ENCODE measurements around the gene EXOSC5.

Gene EXOSC5

DNA sequence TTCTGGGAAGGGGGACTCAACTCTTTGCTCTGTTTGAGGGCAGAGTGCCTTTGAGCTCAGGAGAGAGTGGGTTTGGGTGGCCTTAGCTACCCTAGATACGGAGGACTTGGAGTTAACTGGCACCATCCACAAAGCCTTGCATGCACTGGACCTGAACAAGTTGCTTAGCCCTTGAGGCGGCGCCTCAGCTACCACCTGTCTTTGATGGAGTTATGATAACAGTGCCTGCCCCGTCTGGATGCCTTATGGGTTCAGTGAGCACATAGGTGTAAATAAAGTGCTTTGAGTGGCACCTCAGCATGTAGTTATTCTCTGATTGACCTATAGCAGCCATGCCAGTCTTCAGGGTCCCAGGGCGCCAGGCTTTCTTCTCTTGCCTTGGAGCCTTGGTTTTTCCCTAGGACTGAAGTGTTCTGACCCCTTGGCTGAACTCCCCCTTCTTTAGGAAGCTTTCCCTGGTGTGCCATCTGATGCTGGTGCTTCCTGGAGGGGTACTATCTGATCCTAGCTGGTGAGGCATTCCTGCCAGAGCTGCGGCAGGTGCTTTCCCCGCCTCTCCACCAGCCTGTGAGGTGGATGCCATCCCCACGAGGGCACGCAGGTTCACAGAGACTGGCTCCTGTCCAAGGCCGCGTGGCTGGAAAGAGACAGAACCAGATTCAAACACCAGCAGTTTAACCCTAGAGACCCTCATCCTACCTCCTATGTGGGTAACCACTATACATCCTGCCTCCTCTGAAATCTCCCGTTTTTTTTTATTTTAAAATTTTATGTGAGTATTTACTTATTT lies 6.2 kb upstream of the EXOSC5 start:
- Histone ChIP-seq H2AFZ (ENCODE audit: low read depth, low read length, severe bottlenecking) (no peak overlapping the region), H3K9me3 (ENCODE audit: insufficient read depth, low read length) (no peaks in the 10 kb centered on the region), H3K9me2 (replicated peaks; ENCODE audit: insufficient read depth, low read length) (no peaks in the 10 kb centered on the region), H4K20me1 (ENCODE audit: low read depth, low read length) (no peaks in the 10 kb centered on the region), H3K27ac (ENCODE audit: low read depth, low read length) (no peak overlapping the region), H3K27me3 (ENCODE audit: low read length) (no peaks in the 10 kb centered on the region), H3F3A (ENCODE audit: insufficient read depth) (no peaks in the 10 kb centered on the region), H3K36me3 (ENCODE audit: low read length) (no peaks in the 10 kb centered on the region), H3K79me2 (ENCODE audit: insufficient read depth, low read length) (peaks cover 7% of the 10 kb centered on the region; the same call in 1 of the 2 replicates), H3K9ac (ENCODE audit: low read length) (no peak overlapping the region), H3K4me3 (ENCODE audit: insufficient read depth, low read length, poor library complexity, severe bottlenecking) (no peak overlapping the region), H3K4me2 (ENCODE audit: low read depth, low read length, poor library complexity, severe bottlenecking) (no peak overlapping the region)
- TF ChIP-seq, protein P1, sequence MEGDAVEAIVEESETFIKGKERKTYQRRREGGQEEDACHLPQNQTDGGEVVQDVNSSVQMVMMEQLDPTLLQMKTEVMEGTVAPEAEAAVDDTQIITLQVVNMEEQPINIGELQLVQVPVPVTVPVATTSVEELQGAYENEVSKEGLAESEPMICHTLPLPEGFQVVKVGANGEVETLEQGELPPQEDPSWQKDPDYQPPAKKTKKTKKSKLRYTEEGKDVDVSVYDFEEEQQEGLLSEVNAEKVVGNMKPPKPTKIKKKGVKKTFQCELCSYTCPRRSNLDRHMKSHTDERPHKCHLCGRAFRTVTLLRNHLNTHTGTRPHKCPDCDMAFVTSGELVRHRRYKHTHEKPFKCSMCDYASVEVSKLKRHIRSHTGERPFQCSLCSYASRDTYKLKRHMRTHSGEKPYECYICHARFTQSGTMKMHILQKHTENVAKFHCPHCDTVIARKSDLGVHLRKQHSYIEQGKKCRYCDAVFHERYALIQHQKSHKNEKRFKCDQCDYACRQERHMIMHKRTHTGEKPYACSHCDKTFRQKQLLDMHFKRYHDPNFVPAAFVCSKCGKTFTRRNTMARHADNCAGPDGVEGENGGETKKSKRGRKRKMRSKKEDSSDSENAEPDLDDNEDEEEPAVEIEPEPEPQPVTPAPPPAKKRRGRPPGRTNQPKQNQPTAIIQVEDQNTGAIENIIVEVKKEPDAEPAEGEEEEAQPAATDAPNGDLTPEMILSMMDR (IDR thresholded peaks at IDR 0.05; ENCODE audit: insufficient read depth, low read length, poor library complexity, severe bottlenecking), result no peak
- TF ChIP-seq EZH2phosphoT487 (conservative IDR thresholded peaks at IDR 0.05; ENCODE audit: low read length), result no peak

DNA sequence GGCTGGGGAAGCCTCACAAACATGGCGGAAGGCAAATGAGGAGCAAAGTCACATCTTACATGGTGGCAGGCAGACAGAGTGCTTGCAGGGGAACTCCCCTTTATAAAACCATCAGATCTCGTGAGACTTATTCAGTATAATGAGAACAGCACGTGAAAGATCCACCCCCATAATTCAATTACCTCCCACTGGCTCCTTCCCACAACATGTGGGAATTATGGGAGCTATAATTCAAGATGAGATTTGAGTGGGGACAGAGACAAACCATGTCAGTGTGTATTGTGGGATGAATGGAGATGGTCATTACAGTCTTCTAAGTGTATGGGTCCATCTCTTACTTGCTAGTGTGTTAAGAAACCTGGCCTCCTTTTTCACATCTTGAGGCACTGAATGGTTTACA lies 4.9 kb upstream of the EXOSC5 start:
- Histone ChIP-seq H3K79me2 (ENCODE audit: insufficient read depth, low read length) (peaks cover 13% of the 10 kb centered on the region; the same call in 1 of the 2 replicates), H3K9me3 (ENCODE audit: insufficient read depth, low read length) (no peaks in the 10 kb centered on the region), H4K20me1 (ENCODE audit: low read depth, low read length) (no peaks in the 10 kb centered on the region), H3K4me2 (ENCODE audit: low read depth, low read length, poor library complexity, severe bottlenecking) (no peak overlapping the region), H3K9me2 (replicated peaks; ENCODE audit: insufficient read depth, low read length) (no peaks in the 10 kb centered on the region), H2AFZ (ENCODE audit: low read depth, low read length, severe bottlenecking) (no peak overlapping the region), H3F3A (ENCODE audit: insufficient read depth) (no peaks in the 10 kb centered on the region), H3K4me3 (ENCODE audit: insufficient read depth, low read length, poor library complexity, severe bottlenecking) (no peak overlapping the region), H3K36me3 (ENCODE audit: low read length) (no peaks in the 10 kb centered on the region), H3K9ac (ENCODE audit: low read length) (no peak overlapping the region), H3K27me3 (ENCODE audit: low read length) (no peaks in the 10 kb centered on the region), H3K27ac (ENCODE audit: low read depth, low read length) (no peak overlapping the region)
- no peak for TF ChIP-seq EZH2phosphoT487 (conservative IDR thresholded peaks at IDR 0.05; ENCODE audit: low read length)
- TF ChIP-seq, protein P1 (IDR thresholded peaks at IDR 0.05; ENCODE audit: insufficient read depth, low read length, poor library complexity, severe bottlenecking), result no peak

DNA sequence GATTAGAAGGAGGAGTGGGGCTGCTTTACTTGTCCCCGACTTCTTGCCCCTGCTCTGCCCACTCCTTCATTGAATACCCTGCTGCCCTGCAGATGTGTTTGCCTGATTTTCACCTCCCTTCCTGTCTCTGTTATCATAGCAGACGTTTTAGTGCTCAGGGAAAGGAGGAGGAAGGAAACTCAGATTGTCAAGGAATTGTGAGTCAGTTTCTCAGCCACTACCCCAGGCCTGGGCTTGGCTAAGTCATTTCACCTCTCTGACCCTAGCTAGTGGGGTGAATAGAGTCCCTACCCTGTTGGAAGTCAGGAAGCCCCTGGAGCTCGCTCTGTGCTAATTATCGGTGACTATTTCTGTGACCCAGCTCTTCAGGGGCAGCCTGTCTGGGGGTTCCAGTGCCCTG lies 4.3 kb upstream of the EXOSC5 start:
- H2AFZ ChIP-seq (ENCODE audit: low read depth, low read length, severe bottlenecking), result no peak overlapping the region
- no peaks in the 10 kb centered on the region for H4K20me1 ChIP-seq (ENCODE audit: low read depth, low read length)
- H3K9me3 ChIP-seq (ENCODE audit: insufficient read depth, low read length), result no peaks in the 10 kb centered on the region
- H3K4me3 ChIP-seq (ENCODE audit: insufficient read depth, low read length, poor library complexity, severe bottlenecking), result no peak overlapping the region
- H3K4me2 ChIP-seq (ENCODE audit: low read depth, low read length, poor library complexity, severe bottlenecking), result no peak overlapping the region
- H3K27ac ChIP-seq (ENCODE audit: low read depth, low read length), result no peak overlapping the region
- peaks cover 14% of the 10 kb centered on the region; the same call in 1 of the 2 replicates for H3K79me2 ChIP-seq (ENCODE audit: insufficient read depth, low read length)
- H3K36me3 ChIP-seq (ENCODE audit: low read length), result no peaks in the 10 kb centered on the region
- TF ChIP-seq, protein P1 (IDR thresholded peaks at IDR 0.05; ENCODE audit: insufficient read depth, low read length, poor library complexity, severe bottlenecking), result no peak
- no peak for TF ChIP-seq EZH2phosphoT487 (conservative IDR thresholded peaks at IDR 0.05; ENCODE audit: low read length)
- H3K27me3 ChIP-seq (ENCODE audit: low read length), result no peaks in the 10 kb centered on the region
- H3K9me2 ChIP-seq (replicated peaks; ENCODE audit: insufficient read depth, low read length), result no peaks in the 10 kb centered on the region
- no peak overlapping the region for H3K9ac ChIP-seq (ENCODE audit: low read length)
- no peaks in the 10 kb centered on the region for H3F3A ChIP-seq (ENCODE audit: insufficient read depth)

Data from SU-DHL-6 (cell line).